Measurements from ENCODE around the gene ARMH1.
"Not testable (repeated sequence)": the region's sequence is repeated elsewhere in the genome, so short reads cannot be mapped to it uniquely, and the experiment has no call there.

Gene ARMH1

DNA sequence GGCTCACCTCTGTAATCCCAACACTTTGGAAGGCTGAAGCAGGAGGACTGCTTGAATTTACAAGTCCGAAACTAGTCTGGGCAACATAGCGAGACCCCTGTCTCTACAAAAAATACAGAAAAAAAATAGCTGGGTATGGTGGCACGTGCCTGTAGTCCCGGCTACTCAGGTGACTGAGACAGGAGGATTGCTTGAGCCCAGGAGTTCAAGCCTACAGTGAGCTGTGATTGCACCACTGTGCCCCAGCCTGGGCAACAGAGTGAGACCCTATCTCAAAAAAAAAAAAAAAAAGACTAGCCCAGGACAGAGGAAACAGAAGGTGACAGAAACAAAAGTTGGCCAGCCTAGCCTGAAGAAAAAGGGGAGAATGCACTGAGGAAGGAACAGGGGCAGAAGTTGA lies 21.2 kb downstream of the ARMH1 start:
- DNase-seq = no peak

DNA sequence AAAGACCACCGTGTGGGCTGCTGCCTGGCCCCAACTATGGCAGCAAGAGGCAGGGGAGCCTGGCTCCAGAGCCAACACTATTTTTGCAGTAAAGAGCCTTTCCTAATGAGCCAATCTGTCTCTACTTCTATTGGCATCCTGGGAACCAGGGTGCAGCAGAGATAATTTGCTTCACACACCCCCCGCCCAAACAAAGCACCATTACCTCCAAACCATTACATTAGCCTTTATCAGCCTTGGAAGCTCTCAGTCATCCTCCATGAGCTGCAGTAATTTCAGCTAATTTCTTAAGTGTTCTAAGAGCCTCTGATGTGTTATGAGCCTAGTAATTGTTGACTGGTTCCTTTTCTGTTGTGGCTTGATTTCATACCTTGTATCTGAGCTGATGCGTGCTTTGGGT lies 21.6 kb downstream of the ARMH1 start:
- DNase-seq = no peak

DNA sequence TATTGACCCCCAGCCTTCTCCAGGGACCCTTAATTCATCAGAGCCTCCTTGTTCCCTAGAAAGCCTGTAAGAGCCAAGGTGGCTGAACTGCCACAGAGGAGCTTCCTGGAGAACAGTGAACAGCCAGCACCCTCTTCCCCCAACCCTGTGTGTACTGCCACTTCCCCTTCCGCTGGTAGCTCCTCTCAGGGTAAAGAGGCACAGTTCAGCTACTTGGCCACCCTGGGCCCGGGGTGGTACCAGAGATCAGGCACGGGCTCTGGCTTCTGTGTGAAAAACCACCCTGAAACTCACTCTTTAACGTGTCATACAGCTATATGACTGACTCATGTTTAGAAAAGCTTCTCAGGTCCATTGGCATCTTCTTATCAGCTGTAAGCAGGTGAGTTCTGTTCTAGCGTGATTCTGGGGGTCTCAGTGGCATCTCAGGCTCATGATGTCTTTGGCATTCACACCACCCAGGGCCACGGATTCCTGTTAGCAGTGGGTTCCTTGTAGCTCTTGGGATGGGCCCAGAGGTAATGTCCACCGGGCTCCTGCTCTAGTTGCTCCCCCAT lies 22.4 kb downstream of the ARMH1 start:
- DNase-seq = no peak

DNA sequence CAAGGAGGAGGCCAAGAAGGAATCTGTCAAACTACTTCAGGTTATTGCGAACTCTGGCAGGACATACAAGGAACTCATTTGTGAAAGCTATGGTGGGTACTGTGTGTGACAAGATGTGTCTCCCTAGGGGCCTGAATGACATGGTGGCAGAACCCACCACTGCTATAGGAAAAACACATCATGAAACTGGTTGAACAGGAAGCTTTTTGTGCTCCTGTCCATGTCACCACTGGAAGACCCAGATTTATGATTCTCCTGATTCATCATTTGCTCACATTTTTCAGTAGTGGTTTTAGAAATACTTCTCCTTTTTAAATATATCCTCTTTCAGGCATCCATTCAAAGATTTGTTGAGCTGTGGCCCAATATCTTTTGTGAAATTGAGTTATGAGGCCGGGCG lies 23.6 kb downstream of the ARMH1 start:
- no peak for DNase-seq

DNA sequence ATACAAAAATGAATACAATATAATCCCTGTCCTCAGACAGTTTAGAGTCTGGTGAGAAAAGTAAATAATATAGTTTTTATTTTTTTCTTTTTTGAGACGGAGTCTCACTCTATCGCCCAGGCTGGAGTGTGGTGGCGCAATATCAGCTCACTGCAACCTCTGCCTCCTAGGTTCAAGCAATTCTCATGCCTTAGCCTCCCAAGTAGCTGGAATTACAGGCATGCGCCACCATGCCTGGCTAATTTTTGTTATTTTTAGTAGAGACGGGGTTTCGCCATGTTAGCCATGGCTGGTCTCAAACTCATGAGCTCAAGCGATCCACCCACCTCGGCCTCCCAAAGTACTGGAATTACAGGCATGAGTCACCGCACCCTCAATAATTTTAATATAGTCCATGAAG lies 24.9 kb downstream of the ARMH1 start:
- not testable (repeated sequence) for DNase-seq

DNA sequence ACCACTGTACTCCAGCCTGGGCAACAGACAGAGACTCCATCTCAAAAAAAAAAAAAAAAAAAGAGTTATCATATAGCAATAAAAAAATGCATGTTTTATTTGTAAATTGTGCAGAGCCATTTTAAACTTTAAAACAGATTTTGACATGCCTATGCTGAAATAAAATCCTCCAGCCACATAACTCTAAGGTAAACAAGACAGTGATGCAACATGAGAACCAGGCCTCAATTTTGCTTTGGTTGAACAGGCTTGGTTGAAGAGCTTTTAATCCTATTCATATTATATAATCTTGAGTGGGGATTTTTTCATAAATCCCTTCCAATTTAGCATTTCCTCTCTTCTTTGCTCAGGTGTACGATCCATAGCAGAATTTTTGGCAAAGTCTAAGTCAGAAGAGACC lies 26.1 kb downstream of the ARMH1 start:
- no peak for DNase-seq

DNA sequence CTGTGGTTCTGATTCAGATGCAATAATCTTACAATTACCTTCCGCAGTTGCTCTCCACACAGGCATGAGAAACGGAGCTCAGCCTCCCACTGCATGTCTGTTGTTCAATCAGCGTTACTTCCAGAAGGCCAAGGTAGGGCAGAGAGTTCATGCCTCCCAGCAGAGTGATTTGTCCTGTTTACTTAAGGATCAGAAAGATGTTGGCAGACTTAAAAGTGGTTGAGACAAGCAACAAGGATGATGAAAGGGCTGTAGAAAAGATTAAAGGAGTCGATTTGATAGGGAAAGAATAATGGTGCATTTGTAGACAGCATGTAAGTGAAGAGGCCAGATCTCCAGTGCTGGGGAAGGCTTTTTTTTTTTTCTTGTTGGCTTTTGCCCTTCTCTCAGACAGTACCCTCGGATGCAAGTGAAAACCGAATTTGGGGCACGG lies 26.6 kb downstream of the ARMH1 start:
- DNase-seq = no peak

DNA sequence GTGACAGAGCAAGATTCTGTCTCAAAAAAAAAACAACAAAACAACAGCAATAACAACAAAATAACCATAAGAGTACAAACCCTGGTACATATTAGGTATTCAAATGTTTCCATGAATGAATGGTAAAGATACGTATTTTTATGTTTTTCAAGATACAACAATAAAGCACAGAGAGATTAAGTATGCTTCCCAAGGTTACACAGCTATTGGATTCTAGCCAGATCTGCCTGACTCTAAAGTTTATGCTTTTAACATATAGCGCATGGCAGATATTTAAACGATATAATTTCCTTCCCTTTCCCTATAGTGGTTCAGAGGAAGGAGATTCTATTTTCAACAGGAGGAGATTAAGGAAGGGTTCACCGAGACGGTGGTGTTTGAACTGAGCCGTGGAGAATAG lies 31.0 kb downstream of the ARMH1 start:
- no peak for DNase-seq

DNA sequence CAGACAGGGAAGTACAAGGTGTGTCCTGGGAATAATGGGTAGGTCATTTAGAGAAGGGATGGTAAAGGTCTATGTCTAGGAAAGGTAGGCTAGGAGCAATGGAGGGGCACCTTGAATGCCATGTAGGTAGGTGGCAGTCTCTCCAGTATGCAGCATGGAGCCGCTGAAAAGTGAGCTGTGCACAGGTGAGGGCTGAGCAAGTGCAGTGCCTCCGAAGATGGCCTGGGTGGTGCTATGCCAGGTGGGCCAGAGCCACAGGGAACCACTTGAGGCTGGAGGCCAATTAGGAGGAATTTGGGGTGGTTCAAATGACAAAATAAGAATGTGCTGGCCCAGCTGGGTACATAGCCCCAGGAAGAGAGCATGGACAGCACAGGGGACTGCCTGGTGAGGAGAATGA lies 31.4 kb downstream of the ARMH1 start:
- DNase-seq = no peak

DNA sequence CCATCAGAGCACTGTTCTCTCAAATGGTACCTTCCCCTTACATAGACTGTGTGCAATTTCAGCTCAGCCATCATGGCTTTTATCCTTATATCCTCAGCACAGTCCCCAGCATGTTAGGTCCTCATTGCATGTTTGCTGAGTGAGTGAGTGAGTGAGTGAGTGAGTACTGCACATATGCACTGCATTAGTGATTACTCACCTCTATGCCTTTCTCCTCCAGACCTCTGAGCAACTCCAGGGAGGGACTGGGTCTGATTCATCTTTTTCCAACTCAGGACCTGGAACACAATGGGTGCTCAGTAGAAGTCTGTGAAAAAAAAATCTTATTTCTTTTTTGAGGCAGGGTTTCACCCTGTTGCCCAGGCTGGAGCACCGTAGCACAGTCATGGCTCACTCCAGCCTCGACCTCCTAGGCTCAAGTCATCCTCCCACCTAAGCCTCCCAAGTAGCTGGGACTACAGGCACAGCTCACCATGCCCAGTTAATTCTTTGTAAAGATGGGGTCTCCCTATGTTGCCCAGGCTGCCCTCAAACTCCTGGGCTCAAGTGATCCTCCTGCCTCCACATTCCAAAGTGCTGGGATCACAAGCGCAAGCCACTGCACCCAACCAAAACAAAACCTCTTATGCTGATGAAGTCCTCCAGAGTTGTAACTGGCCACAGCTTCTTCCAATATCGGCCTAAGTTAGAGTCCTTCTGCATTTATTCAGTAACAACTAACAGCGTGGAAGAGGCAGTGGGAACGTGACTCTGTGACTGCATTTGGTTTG lies 32.8 kb downstream of the ARMH1 start:
- DNase-seq = no peak

DNA sequence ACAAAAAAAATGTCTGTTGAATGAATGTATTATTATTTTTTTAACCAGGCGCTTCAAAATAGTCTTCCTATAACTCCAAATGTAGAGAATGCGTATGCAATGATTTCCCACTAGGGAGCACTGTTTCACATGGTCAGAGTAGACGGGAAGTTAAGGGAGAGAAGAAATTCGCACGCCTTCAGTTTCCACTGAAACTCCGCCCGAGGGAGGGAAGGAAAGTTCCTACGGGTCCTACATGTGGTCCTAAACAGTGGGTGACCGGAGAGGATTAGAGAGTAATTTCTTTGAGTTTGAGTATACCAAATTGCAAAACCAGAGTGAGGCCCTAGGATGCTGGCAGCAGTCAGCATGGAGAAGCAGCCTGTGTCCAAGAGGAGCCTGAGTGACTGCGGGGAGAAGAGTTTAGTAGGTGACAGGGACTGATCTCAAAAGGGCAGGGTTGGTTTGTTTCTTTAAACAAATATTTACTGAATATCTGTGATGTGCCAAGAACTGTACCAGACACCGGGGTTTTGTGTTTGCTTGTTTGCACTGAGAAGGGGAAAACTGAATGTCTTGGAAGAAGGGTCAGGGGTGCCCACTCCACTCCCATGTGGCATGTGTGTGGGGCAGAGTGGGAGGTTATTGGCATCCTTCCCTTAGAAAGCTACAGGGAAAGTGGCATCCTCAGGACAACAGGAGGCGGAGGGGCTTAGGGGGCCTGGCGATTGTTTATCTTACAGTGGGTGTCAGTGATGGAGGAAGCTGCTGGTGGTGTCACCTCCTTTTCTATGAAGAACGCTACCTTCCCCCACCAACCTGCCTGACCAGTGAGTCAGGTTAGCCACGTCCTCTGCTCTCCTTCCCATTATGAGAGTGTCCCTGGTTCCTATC lies 33.7 kb downstream of the ARMH1 start:
- no peak for DNase-seq

DNA sequence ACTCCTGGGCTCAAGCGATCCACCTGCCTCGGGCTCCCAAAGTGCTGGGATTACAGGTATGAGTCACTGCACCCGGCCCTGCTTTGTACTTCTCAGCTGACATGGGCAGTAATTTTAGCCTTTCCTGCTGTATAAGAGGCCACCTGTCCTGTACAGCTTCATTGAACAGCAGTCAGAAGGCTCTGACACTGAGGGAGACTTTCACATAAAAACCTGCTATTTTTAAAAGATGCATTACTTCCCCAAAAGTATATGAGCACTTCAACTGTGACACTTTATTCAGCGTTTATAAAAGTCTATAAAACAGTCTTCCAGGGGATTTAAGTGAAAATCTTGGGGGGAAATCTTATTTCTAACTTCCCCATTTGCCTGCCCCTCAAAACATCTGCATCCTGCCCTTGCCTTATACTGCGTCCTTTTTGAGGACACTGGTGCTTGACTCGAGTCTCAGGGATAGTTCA lies 38.8 kb downstream of the ARMH1 start:
- DNase-seq = no peak

DNA sequence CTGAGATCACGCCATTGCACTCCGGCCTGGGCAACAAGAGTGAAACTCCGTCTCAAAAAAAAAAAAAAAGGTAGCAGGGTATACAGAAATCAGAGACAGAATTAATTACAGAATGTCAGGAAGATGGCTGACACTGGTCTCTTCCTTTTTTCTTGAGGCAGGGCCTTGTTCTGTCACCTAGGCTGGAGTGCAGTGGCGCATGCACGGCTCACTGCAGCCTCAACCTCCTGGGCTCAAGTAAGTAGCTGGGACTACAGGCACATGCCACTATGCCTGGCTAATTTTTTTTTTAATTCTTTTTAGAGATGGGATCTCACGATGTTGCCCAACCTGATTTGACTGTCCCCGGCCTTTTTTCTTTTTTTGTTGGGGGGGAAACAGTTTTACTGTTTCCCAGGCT lies 40.0 kb downstream of the ARMH1 start:
- DNase-seq = no peak

DNA sequence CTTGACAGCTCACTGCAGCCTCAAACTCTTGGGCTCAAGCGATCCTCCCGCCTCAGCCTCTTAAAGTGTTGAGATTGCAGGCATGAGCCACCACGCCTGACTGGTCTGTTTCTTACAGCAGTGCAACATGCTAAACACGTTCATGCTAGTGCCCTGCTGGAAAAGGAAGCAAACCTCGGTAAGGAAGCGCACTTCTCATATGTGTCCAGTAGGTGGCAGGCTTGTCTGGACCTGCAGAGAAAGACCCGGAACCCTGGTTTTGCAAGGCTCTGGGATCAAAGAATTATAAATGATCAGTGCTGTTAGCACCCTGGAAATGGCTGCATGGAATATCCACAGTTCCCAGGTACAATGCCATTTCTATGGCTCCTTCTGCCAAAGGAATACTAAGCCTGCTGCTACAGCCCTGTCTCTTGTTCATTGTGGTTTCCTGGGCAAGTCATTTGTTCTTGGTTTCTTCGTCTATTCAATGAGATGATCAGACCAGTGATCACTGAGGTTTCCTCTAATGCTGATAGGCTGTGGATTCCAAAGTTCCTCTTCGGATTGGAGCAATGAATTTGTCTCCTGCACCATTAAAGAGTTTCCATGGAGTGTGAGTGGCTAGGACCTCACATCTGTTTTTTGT lies 40.5 kb downstream of the ARMH1 start:
- peak; percentile 54 for DNase-seq

DNA sequence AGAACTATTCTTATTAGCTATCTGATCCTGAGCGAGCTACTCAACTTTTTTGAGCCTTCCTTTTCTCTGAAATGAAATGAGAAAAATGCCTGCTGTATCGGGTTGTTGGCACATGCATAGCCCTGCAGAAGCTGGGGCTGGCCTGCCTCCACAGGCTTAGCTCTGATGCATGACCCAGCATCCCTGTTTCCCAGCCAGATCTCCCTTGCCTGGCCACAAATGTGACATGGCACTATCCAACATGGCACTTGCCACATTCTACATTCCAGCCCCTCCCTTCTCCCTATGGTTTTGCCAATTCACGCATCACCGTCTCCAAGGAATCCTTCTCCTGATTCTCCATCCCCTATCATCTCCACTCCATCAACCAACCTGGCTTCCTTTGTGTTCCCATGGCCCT lies 42.6 kb downstream of the ARMH1 start:
- DNase-seq = no peak

DNA sequence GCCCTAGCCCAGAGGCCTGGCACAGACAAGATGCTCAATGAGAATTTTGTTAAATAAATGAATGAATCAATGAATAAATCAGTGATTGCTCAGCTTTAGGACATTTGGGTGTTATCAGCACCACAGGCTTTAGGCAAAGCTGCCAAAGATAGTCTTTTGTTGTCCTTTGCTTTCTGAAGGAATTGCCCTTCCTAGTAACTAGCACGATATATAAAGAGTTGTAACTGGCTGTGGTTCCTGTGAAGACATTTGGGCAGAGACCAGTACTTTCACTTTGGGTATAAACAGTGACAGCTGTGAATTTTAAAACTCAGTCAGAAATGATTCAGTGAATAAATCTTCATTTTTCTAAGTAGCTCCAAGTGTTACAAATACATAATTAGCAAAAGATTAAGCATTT lies 43.1 kb downstream of the ARMH1 start:
- no peak for DNase-seq

DNA sequence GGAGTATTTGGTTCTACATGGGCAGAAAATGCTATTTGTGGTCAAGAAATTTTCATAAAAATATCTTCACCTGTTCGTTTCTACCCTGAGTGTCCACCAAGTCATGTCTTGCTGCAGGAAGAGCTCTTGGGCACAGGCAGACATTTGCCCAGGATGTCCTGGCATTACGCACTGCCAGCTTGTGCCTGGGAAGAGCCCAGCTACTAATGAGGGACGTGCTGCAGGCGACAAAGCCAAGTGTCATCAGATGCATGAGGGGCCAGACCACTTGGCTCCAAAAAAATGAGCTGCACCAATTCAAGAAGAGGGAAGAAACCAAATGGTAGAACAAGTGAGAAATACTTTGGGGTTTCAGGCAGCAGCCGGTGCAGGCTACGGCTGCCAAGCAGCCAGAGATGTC lies 43.6 kb downstream of the ARMH1 start:
- no peak for DNase-seq

DNA sequence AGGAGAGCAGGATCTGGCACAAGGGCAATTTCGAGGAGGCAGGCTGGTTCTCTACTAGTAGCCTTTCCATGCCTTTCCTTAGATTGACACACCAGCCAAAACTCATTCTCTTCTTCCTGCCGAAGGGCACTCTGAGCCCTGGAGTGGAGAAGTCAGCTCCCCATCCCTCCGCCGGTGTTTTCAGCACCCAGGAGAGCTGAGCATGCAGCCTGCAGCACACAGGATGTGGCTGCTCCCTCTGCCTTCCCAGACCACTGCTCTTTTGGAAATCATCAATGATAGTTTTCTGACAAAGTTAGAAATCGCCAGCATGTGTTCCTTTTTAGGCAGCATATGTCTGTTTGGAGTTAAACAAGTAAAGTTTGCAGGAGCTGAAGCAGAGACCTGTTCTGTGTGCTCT lies 44.8 kb downstream of the ARMH1 start:
- DNase-seq = no peak

DNA sequence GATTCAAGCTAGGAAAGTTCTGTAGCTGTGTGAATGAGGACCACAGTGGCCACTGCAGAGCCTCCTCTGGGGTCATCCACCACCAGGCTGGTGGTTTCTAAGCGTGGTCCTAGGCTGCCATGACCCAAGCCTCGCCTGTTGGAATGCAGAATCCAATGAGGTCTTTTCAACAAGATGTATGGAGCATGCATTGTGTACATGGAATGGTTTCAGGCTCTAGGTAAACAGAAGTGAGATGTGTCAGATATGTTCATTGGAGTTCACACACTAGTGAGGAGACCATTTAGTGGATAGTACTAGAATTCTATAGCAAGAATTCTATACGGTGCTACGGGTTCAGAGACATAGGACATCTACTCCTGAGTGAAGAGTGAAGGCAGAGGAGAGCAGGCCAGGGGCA lies 45.8 kb downstream of the ARMH1 start:
- DNase-seq = no peak

DNA sequence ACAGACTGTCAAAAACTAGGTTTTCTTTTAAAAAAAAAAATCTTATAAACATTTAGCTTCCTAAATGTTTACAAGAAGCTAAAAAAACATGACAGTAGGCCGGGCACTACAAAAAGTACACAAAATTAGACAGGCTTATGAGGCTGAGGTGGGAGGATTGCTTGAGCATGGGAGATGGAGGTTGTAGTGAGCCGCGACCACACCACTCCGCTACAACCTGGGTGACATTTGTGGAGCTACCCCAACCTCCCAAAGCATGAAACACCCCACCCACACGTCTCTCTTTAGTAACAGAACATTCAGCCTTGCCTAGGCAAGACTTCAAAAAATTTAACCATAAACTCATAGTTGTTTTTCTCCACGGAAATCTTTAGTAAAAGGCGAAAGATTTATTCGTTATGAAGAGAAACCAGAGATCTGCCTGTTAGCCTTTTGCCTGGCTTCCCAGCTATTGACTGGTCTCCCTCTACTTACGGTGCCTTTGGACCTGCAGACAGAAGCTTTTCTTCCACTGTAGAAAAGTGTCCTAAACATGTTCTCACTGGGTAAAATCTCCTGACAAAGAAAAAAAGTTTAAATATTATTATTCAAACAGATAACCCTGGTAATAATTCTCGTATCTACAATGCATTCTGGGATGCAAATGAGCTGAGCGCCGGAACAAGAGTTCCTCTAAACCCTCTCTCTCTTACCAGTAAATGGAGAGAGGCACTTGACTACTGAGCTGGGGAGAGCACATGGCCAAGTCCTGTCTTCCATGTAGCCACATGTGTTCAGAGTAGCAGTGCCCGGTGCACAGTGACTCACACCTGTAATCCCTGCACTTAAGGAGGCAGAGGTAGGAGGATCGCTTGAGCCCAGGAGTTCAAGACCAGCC lies 47.2 kb downstream of the ARMH1 start:
- DNase-seq = no peak

DNA sequence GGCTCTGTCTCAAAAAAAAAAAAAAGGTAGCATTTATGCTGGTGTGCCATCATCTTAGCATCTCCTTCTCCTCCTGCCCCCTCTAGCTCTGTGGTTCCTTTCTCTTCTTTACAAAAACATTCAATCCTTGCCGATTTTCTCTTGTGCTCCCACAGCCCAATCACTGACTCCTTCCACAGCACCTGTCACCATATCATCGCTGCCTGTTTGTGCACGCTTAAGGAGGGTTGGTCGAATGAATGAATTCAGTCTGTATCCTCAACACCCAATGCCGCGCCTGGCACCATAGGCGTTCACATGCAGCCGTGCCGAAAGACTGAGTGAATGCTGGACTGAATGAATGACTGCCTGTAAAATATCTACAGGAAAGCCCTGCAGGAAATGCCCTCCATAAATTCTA lies 48.5 kb downstream of the ARMH1 start:
- no peak for DNase-seq

Measured in right kidney (tissue), 1 donor.